Measurements from ENCODE around the gene SPOCK1. TPM values are rescaled to one million over a fixed set of nuclear protein-coding genes. Genes with fewer than 3 reads are reported as not detected.

SPOCK1 gene
- polyA plus RNA-seq, 4 donors = 5.9 to 39.6 (median 14.2) TPM

GRCh38 chr5:137497396-137498290, 1.5 kb downstream of the SPOCK1 start:
- DNase-seq (ENCODE audit: low read depth in 4 of 4, low spot score in 3 of 4) = no peak

- no peak for DNase-seq (ENCODE audit: low read depth in 4 of 4, low spot score in 3 of 4)
Measured at GRCh38 chr5:137496919-137497318, 2.2 kb downstream of the SPOCK1 start.

GRCh38 chr5:137492331-137492730, 6.8 kb downstream of the SPOCK1 start:
- DNase-seq (ENCODE audit: low read depth in 4 of 4, low spot score in 3 of 4) = no peak

- DNase-seq (ENCODE audit: low read depth in 4 of 4, low spot score in 3 of 4) = no peak
Measured at GRCh38 chr5:137491121-137491520, 8.0 kb downstream of the SPOCK1 start.

- DNase-seq (ENCODE audit: low read depth in 4 of 4, low spot score in 3 of 4) = no peak
Measured at GRCh38 chr5:137490591-137490990, 8.5 kb downstream of the SPOCK1 start.

GRCh38 chr5:137488974-137489373, 10.2 kb downstream of the SPOCK1 start:
- no peak for DNase-seq (ENCODE audit: low read depth in 4 of 4, low spot score in 3 of 4)

GRCh38 chr5:137488516-137488915, 10.6 kb downstream of the SPOCK1 start:
- DNase-seq (ENCODE audit: low read depth in 4 of 4, low spot score in 3 of 4) = no peak

- DNase-seq (ENCODE audit: low read depth in 4 of 4, low spot score in 3 of 4) = no peak
Measured at GRCh38 chr5:137487600-137487999, 11.5 kb downstream of the SPOCK1 start.

GRCh38 chr5:137486707-137487106, 12.4 kb downstream of the SPOCK1 start:
- DNase-seq (ENCODE audit: low read depth in 4 of 4, low spot score in 3 of 4) = no peak

- no peak for DNase-seq (ENCODE audit: low read depth in 4 of 4, low spot score in 3 of 4)
Measured at GRCh38 chr5:137481596-137481995, 17.5 kb downstream of the SPOCK1 start.

- DNase-seq (ENCODE audit: low read depth in 4 of 4, low spot score in 3 of 4) = no peak
Measured at GRCh38 chr5:137478043-137478442, 21.1 kb downstream of the SPOCK1 start.

GRCh38 chr5:137470921-137471220, 28.3 kb downstream of the SPOCK1 start:
- no peak for DNase-seq (ENCODE audit: low read depth in 4 of 4, low spot score in 3 of 4)

GRCh38 chr5:137470111-137470920, 28.8 kb downstream of the SPOCK1 start:
- no peak for DNase-seq (ENCODE audit: low read depth in 4 of 4, low spot score in 3 of 4)

GRCh38 chr5:137466889-137467288, 32.2 kb downstream of the SPOCK1 start:
- no peak for DNase-seq (ENCODE audit: low read depth in 4 of 4, low spot score in 3 of 4)

- no peak for DNase-seq (ENCODE audit: low read depth in 4 of 4, low spot score in 3 of 4)
Measured at GRCh38 chr5:137465930-137466329, 33.2 kb downstream of the SPOCK1 start.

- no peak for DNase-seq (ENCODE audit: low read depth in 4 of 4, low spot score in 3 of 4)
Measured at GRCh38 chr5:137462816-137463520, 36.2 kb downstream of the SPOCK1 start.

GRCh38 chr5:137462265-137462590, 36.9 kb downstream of the SPOCK1 start:
- no peak for DNase-seq (ENCODE audit: low read depth in 4 of 4, low spot score in 3 of 4)

- no peak for DNase-seq (ENCODE audit: low read depth in 4 of 4, low spot score in 3 of 4)
Measured at GRCh38 chr5:137461391-137462264, 37.5 kb downstream of the SPOCK1 start.

GRCh38 chr5:137454671-137455070, 44.5 kb downstream of the SPOCK1 start:
- no peak for DNase-seq (ENCODE audit: low read depth in 4 of 4, low spot score in 3 of 4)

- DNase-seq (ENCODE audit: low read depth in 4 of 4, low spot score in 3 of 4) = peak; percentile 25 to 56 (median 46)
Measured at GRCh38 chr5:137453483-137454080, 45.5 kb downstream of the SPOCK1 start.

Measured in left renal pelvis (tissue), 4 donors.